ENCODE measurements around the gene TARBP2. TPM values are rescaled to one million over a fixed set of nuclear protein-coding genes. Genes with fewer than 3 reads are reported as not detected.

TARBP2 gene
- total RNA-seq, 2 donors from 2014 or later: 11.1 to 18.9 TPM

DNA sequence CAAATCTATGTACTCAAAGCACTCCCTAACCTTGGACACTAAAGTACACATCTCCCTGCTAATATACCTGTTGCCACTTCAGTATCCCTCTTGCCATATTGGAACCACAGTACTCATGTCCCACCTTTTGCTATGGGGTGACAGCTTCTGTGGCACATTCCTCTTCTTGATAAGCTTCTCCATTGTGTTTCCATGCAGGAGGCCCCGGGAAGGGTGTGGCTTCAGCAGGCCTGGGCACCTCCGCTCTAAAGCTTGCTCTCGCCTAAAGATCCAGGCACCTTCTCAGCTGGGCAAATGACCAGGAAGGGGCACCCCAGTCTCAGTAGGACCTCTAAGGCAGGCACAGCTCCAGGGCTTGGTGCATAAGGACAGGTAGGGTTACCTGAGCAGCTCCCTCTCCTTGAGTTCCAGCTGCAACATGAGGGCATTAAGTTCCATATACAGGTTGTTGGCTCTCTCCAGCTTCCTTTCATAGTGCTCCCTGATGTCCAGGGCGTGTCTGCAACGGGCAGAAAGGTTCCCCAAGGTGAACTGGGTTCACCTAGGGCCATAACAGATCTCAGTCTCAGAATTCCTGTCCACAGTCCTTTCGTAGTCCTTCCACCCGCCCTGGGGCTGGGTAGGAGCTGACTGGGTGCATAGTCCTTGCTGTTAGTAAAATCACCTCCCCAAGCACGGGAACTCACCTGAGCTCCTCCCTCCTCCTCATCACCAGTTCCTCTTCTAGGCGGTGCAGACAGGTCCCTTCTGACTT, 17.7 kb upstream of the TARBP2 start:
- Histone ChIP-seq H3K4me3 (no peak overlapping the region), H3K27me3 (no peaks in the 10 kb centered on the region), H3K36me3 (peaks cover 69% of the 10 kb centered on the region), H3K4me1 (peaks cover 0 to 23% of the 10 kb centered on the region in 2 donors), H3K9me3 (no peaks in the 10 kb centered on the region), H3K27ac (no peak overlapping the region)
- TF ChIP-seq CTCF (IDR thresholded peaks at IDR 0.05): no peak
- DNase-seq (ENCODE audit: low spot score): no peak

DNA sequence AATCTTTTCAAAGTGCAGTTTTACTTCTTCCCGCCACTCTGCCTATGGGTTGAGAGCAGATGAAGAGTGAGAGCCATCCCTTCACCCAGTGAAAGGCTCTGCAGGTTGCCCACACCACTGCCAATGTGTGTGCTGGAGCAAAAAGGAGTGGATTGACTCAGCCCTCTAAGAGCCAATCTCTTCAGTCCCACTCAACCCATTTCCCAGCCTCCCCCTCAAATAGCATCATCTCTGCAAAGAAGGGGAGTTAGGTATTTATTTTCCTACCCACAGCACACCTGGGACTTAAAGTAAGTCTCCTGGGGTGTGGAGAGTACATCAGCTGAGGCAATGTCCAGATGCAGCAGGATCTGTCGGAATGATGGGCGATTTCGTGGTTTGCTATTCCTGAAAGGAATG, 17.1 kb upstream of the TARBP2 start:
- no peaks in the 10 kb centered on the region for H3K9me3 ChIP-seq
- no peak overlapping the region for H3K4me3 ChIP-seq
- peaks cover 63% of the 10 kb centered on the region for H3K36me3 ChIP-seq
- no peak for DNase-seq (ENCODE audit: low spot score)
- H3K27me3 ChIP-seq: no peaks in the 10 kb centered on the region
- H3K27ac ChIP-seq: no peak overlapping the region
- peaks cover 0 to 22% of the 10 kb centered on the region in 2 donors for H3K4me1 ChIP-seq
- no peak for TF ChIP-seq CTCF (IDR thresholded peaks at IDR 0.05)

GRCh38 chr12:53484686-53485575, 16.2 kb upstream of the TARBP2 start:
- TF ChIP-seq CTCF (IDR thresholded peaks at IDR 0.05): no peak
- peaks cover 54% of the 10 kb centered on the region for H3K36me3 ChIP-seq
- H3K9me3 ChIP-seq: no peaks in the 10 kb centered on the region
- peaks cover 0 to 22% of the 10 kb centered on the region in 2 donors for H3K4me1 ChIP-seq
- H3K27ac ChIP-seq: no peak overlapping the region
- no peaks in the 10 kb centered on the region for H3K27me3 ChIP-seq
- DNase-seq (ENCODE audit: low spot score): no peak
- H3K4me3 ChIP-seq: no peak overlapping the region

DNA sequence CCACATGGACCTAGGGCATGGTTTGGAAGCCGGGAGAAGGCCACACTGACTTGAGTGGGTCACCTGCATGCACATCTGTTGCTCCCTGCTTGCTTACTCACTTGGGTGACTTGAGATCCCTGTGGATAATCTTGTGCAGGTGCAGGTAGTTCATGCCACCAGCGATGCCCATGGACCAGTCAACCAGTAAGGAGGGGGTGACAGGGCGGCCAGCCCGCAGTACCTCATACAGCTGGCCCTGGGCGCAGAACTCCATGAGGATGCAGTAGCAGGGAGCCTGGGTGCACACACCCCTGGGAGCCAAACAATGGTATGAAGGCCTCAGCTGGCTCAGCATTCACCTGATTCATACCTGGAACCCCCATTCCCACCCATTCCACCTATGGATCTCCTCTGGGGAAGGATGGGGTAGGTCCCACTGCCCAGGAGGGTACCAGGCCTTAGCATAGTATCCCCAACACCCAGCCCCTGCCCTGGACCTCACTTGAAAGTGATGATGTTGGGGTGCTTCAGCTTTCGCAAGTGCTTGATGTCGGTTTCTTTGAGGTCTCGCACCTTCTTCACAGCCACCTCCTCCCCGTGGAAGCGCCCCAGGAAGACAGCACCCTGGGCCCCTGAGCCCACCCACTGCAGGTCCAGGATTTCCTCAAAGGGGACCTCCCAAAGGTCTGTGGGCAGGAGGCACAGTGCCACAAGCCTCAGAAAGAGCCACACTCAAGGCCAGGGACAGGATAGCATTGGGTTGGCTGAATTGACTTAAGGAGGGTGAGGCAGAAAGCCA, 14.9 kb upstream of the TARBP2 start:
- DNase-seq (ENCODE audit: low spot score): no peak
- Histone ChIP-seq H3K27me3 (no peaks in the 10 kb centered on the region), H3K36me3 (peaks cover 42% of the 10 kb centered on the region), H3K27ac (no peak overlapping the region), H3K9me3 (no peaks in the 10 kb centered on the region), H3K4me1 (peaks cover 0 to 16% of the 10 kb centered on the region in 2 donors), H3K4me3 (no peak overlapping the region)
- TF ChIP-seq CTCF (IDR thresholded peaks at IDR 0.05): no peak

- TF ChIP-seq CTCF (IDR thresholded peaks at IDR 0.05): no peak
- no peak overlapping the region for H3K4me3 ChIP-seq
- H3K9me3 ChIP-seq: no peaks in the 10 kb centered on the region
- H3K27ac ChIP-seq: no peak overlapping the region
- peaks cover 0 to 13% of the 10 kb centered on the region in 2 donors for H3K4me1 ChIP-seq
- H3K36me3 ChIP-seq: peaks cover 34% of the 10 kb centered on the region
- no peaks in the 10 kb centered on the region for H3K27me3 ChIP-seq
- no peak for DNase-seq (ENCODE audit: low spot score)
Measured at GRCh38 chr12:53486736-53487487, 14.2 kb upstream of the TARBP2 start.
